MCF 10A (cell line): ENCODE results near the gene LRRC56. TPM values are rescaled to one million over a fixed set of nuclear protein-coding genes. Genes with fewer than 3 reads are reported as not detected.

Experiments
- BruUV-seq: library from RNA; stranded (reverse); fragments of 400-500 nt; replicated peaks from 2 replicates; lab custom pipeline; 2021; lab: Mats Ljungman, UMichigan
- CTCF ChIA-PET: fragments of 300-600 bp; sonication (Branson Sonifier 250); formaldehyde crosslinking; extraction: SDS; loops from one replicate; lab custom pipeline; 2021; ENCODE audit warnings: antibody characterized with exemption, inconsistent platforms; lab: Yijun Ruan, JAX
- POLR2A ChIA-PET: fragments of 300-600, 350-650 bp; sonication (Branson Sonifier 250); formaldehyde crosslinking; extraction: SDS; loops from one replicate; lab custom pipeline; 2020; ENCODE audit warnings: antibody characterized with exemption, inconsistent platforms; lab: Yijun Ruan, JAX
- DNase-seq: peaks from one replicate; pipeline ENCODE4 v3.0.0-alpha.2; 2018; ENCODE audit not compliant: unreplicated experiment
- H3K27ac Mint-ChIP-seq: one replicate; pipeline ENCODE4 v1.8.0; 2022; ENCODE audit warnings: mild to moderate bottlenecking, low read depth, mixed read lengths; ENCODE audit not compliant: unreplicated experiment
- H3K27me3 Mint-ChIP-seq: one replicate; pipeline ENCODE4 v1.8.0; 2022; ENCODE audit warnings: mixed read lengths; ENCODE audit not compliant: insufficient read depth, unreplicated experiment
- H3K36me3 Mint-ChIP-seq: one replicate; pipeline ENCODE4 v1.8.0; 2022; ENCODE audit warnings: mild to moderate bottlenecking, moderate library complexity, mixed read lengths; ENCODE audit not compliant: insufficient read depth, unreplicated experiment
- H3K4me1 Mint-ChIP-seq: one replicate; pipeline ENCODE4 v1.8.0; 2022; ENCODE audit warnings: mixed read lengths; ENCODE audit not compliant: insufficient read depth, unreplicated experiment
- H3K4me3 Mint-ChIP-seq: one replicate; pipeline ENCODE4 v1.8.0; 2022; ENCODE audit warnings: mild to moderate bottlenecking, moderate library complexity, mixed read lengths; ENCODE audit not compliant: unreplicated experiment
- H3K9me3 Mint-ChIP-seq: one replicate; pipeline ENCODE4 v1.8.0; 2022; ENCODE audit warnings: mixed read lengths; ENCODE audit not compliant: unreplicated experiment
- intact Hi-C: fragments of 100-400 bp; cut with micrococcal nuclease; formaldehyde crosslinking; loops from 2 replicates; pipeline ENCODE4 v1.14.1; 2022
- total RNA-seq: library from RNA; stranded (reverse); gene quantifications from 2 replicates; pipeline ENCODE4 v1.2.3, GENCODE V29; 2022
- TF ChIP-seq, protein P1 (sequence below): fragments of 200-600 bp; IDR thresholded peaks from one replicate; pipeline ENCODE4 v1.8.0; 2022; ENCODE audit warnings: antibody characterized with exemption, mild to moderate bottlenecking; ENCODE audit not compliant: unreplicated experiment

The LRRC56 gene
- total RNA-seq, 1 experiment from 2014 or later: 0.75 TPM

DNA sequence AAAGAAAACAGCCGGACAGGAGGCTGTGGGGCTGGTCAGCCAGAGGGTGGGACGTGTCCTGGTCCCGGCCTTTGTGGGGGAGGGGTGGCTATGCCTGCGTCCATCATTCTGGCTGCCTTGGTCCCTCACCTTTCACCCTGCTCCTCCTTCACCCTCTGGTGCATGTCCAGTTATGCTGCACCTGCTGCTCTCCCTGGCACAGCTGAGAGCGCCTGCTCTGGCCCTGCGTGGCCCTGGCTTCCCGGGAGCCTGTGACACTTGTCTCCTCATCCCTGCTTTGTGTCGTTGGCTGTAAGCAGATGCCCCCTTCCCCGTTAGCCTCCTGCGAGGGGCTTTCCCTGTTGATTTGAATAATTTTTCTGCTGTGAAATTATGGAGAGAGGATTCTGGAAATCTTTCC, 55.6 kb downstream of the LRRC56 start:
- no peak for DNase-seq
- intact Hi-C loops: no loop called here
- Mint-ChIP-seq H3K27ac (peak overlapping the region; percentile 66), H3K4me3 (no peak overlapping the region), H3K27me3 (no peaks in the 10 kb centered on the region), H3K4me1 (no peaks in the 10 kb centered on the region), H3K9me3 (no peaks in the 10 kb centered on the region), H3K36me3 (peaks cover 74% of the 10 kb centered on the region)
- POLR2A ChIA-PET: no interaction called here
- TF ChIP-seq, protein P1, sequence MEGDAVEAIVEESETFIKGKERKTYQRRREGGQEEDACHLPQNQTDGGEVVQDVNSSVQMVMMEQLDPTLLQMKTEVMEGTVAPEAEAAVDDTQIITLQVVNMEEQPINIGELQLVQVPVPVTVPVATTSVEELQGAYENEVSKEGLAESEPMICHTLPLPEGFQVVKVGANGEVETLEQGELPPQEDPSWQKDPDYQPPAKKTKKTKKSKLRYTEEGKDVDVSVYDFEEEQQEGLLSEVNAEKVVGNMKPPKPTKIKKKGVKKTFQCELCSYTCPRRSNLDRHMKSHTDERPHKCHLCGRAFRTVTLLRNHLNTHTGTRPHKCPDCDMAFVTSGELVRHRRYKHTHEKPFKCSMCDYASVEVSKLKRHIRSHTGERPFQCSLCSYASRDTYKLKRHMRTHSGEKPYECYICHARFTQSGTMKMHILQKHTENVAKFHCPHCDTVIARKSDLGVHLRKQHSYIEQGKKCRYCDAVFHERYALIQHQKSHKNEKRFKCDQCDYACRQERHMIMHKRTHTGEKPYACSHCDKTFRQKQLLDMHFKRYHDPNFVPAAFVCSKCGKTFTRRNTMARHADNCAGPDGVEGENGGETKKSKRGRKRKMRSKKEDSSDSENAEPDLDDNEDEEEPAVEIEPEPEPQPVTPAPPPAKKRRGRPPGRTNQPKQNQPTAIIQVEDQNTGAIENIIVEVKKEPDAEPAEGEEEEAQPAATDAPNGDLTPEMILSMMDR: no peak
- no TSS peak for BruUV-seq
- CTCF ChIA-PET: no interaction called here

DNA sequence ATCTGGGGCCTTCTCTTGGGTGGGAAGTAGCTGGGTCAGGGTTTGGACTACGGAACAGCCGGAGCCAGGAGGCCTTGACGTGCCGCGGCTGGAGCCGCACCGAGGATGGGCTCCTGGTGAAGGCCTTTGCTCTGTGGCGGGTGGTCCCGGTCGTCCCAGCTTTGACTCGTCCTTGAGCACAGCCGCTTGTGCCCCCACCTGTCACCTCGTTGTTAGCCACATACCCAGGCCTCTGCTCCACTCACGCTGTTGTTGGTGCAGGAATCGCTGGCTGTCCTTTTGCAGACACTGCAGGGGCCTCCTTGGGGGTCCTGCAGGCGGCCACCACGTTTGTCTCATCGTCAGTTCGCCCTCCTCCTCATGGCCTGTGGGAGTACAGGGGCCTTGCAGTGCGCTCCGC, 56.0 kb downstream of the LRRC56 start:
- CTCF ChIA-PET: no interaction called here
- intact Hi-C loops: no loop called here
- POLR2A ChIA-PET: no interaction called here

DNA sequence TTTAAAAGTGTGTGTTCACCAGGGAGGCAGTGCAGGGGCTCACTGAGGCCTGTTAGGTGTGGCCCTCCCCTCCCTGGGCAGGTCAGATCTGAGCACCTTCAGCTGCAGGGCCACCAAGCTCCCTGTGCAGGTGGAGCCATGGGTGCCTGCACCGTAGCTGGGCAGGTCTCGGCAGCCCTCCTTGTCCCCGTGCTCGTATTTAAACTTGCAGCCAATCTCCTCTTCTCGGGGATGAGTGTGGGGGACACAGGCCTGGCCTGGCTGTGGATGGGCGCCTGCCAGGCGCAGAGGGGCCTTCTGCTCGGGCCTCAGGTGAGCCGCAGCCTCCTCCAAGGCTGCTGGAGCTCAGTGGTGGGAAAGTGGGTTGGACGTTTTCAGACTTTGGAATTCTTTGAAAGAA, 58.1 kb downstream of the LRRC56 start:
- Mint-ChIP-seq H3K27me3 (no peaks in the 10 kb centered on the region), H3K27ac (no peak overlapping the region), H3K9me3 (no peaks in the 10 kb centered on the region), H3K4me1 (no peaks in the 10 kb centered on the region), H3K36me3 (peaks cover 82% of the 10 kb centered on the region), H3K4me3 (no peak overlapping the region)
- no peak for DNase-seq
- CTCF ChIA-PET: interaction anchor here (0.6 kb wide), 1 partner anchor 1059 kb away, joined by 3 read pairs; no protein-coding TSS in a partner anchor
- TF ChIP-seq, protein P1: no peak
- POLR2A ChIA-PET: interaction anchor here (1.0 kb wide), 1 partner anchor 12 kb away, joined by 5 read pairs; no protein-coding TSS in a partner anchor
- no TSS peak for BruUV-seq
- intact Hi-C loops: no loop called here

More for the DNA sequence above, 56.0 kb downstream of the LRRC56 start:
- no peak for DNase-seq
- peak overlapping the region; percentile 66 for H3K27ac Mint-ChIP-seq
- H3K36me3 Mint-ChIP-seq: peaks cover 73% of the 10 kb centered on the region
- H3K27me3 Mint-ChIP-seq: no peaks in the 10 kb centered on the region
- no TSS peak for BruUV-seq
- H3K4me3 Mint-ChIP-seq: no peak overlapping the region
- TF ChIP-seq, protein P1: no peak
- no peaks in the 10 kb centered on the region for H3K4me1 Mint-ChIP-seq
- H3K9me3 Mint-ChIP-seq: no peaks in the 10 kb centered on the region

DNA sequence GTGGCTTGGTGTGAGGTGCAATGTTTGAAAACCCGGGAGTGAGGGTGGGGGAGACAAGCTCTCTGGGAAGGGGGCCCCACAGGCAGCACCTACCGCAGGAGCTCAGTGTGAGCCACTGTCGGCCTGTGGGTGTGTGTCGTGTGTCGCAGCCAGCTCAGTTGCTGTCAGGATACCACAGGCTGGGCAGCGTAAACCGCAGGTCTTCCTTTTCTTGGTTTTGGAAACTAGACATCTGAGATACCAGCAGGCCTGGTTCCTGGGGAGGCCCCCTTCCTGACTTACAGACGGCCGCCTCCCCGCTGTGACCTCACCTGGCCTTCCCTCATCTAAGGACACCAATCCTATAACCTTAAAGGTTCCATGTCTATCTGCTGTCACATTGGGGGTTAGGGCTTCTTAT, 59.0 kb downstream of the LRRC56 start:
- POLR2A ChIA-PET: no interaction called here
- H3K4me1 Mint-ChIP-seq: no peaks in the 10 kb centered on the region
- H3K4me3 Mint-ChIP-seq: no peak overlapping the region
- H3K36me3 Mint-ChIP-seq: peaks cover 82% of the 10 kb centered on the region
- H3K27me3 Mint-ChIP-seq: no peaks in the 10 kb centered on the region
- CTCF ChIA-PET: no interaction called here
- DNase-seq: no peak
- H3K27ac Mint-ChIP-seq: no peak overlapping the region
- no TSS peak for BruUV-seq
- H3K9me3 Mint-ChIP-seq: no peaks in the 10 kb centered on the region
- intact Hi-C loops: no loop called here
- TF ChIP-seq, protein P1: no peak
